ENCODE data around the gene GPR158. TPM values are rescaled to one million over a fixed set of nuclear protein-coding genes. Genes with fewer than 3 reads are reported as not detected.

Gene GPR158
- polyA plus RNA-seq, 4 donors = 0.24 to 0.33 TPM; not detected in 2

DNA sequence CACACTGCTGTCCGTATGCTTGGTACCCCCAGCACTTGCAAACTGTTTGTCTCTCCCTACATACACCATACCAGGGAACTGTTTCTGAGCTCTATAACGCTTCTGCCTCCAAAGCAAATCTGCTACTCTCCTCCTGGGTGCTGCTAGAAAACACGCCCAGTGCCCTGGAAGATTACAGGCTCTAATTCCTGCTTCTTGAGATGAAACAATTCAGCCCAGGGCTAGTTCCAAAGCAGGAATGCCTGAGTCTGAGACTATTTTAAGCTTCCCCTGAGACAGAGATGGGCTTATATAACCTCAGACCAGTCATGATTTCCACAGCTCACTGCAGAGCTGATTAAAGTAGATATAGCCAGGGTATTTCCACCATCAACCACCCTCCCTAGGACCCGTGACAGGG is 327.1 kb downstream of the GPR158 start:
- H3K36me3 ChIP-seq (ENCODE audit: control insufficient read depth in 3 of 3, insufficient read depth in 2 of 3, low read depth in 1 of 3, low read length in 3 of 3) = no peaks in the 10 kb centered on the region
- DNase-seq (no peak), FAIRE-seq (no peak)
- no peaks in the 10 kb centered on the region for H3K4me1 ChIP-seq (ENCODE audit: control insufficient read depth in 3 of 3, insufficient read depth in 2 of 3, low read depth in 1 of 3, low read length in 2 of 3)
- H3K4me3 ChIP-seq (ENCODE audit: low read depth in 1 of 3, low read length in 3 of 3) = no peak overlapping the region
- no peaks in the 10 kb centered on the region for H3K9me3 ChIP-seq (ENCODE audit: control insufficient read depth in 2 of 2, insufficient read depth in 1 of 2, low read depth in 1 of 2, low read length in 1 of 2)
- no peaks in the 10 kb centered on the region for H3K27me3 ChIP-seq (ENCODE audit: control insufficient read depth in 3 of 3, insufficient read depth in 3 of 3, low read length in 3 of 3)
- 58 to 64% (median 59%) methylated on average over 4 of the region's 4 CpGs for WGBS, 3 donors
- no peak overlapping the region for H3K27ac ChIP-seq (ENCODE audit: low read depth in 1 of 3, low read length in 2 of 3)

DNA sequence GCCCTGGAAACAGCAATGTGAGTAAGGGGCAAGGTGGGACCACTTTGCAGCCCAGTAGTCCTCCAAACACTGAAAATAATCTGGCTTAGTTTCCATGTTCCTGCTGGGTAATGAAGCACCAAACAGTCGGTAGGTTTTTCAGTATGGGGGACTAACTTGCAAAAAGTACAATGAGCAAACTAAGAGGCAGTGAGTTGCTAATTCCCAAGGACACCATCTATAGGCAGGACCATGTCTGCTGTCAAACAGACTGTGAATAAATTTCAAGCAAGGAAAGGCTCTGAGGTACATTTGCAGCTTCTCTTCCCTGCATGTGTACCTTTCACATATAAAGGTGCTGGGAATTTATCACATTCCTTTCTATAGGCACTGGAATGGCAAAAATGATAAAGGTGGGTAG is 327.7 kb downstream of the GPR158 start:
- WGBS, 3 donors = 48 to 63% (median 52%) methylated on average over 1 of the region's 1 CpG
- H3K27me3 ChIP-seq (ENCODE audit: control insufficient read depth in 3 of 3, insufficient read depth in 3 of 3, low read length in 3 of 3) = no peaks in the 10 kb centered on the region
- H3K36me3 ChIP-seq (ENCODE audit: control insufficient read depth in 3 of 3, insufficient read depth in 2 of 3, low read depth in 1 of 3, low read length in 3 of 3) = no peaks in the 10 kb centered on the region
- no peak overlapping the region for H3K27ac ChIP-seq (ENCODE audit: low read depth in 1 of 3, low read length in 2 of 3)
- DNase-seq (no peak), FAIRE-seq (no peak)
- no peaks in the 10 kb centered on the region for H3K4me1 ChIP-seq (ENCODE audit: control insufficient read depth in 3 of 3, insufficient read depth in 2 of 3, low read depth in 1 of 3, low read length in 2 of 3)
- no peak overlapping the region for H3K4me3 ChIP-seq (ENCODE audit: low read depth in 1 of 3, low read length in 3 of 3)
- H3K9me3 ChIP-seq (ENCODE audit: control insufficient read depth in 2 of 2, insufficient read depth in 1 of 2, low read depth in 1 of 2, low read length in 1 of 2) = no peaks in the 10 kb centered on the region

- Histone ChIP-seq H3K4me1 (ENCODE audit: control insufficient read depth in 3 of 3, insufficient read depth in 2 of 3, low read depth in 1 of 3, low read length in 2 of 3) (no peaks in the 10 kb centered on the region), H3K27ac (ENCODE audit: low read depth in 1 of 3, low read length in 2 of 3) (no peak overlapping the region), H3K9me3 (ENCODE audit: control insufficient read depth in 2 of 2, insufficient read depth in 1 of 2, low read depth in 1 of 2, low read length in 1 of 2) (no peaks in the 10 kb centered on the region), H3K27me3 (ENCODE audit: control insufficient read depth in 3 of 3, insufficient read depth in 3 of 3, low read length in 3 of 3) (no peaks in the 10 kb centered on the region), H3K36me3 (ENCODE audit: control insufficient read depth in 3 of 3, insufficient read depth in 2 of 3, low read depth in 1 of 3, low read length in 3 of 3) (no peaks in the 10 kb centered on the region), H3K4me3 (ENCODE audit: low read depth in 1 of 3, low read length in 3 of 3) (no peak overlapping the region)
- no peak for DNase-seq
- WGBS, 3 donors = 82 to 87% (median 84%) methylated on average over 3 of the region's 3 CpGs
- no peak for FAIRE-seq
These were observed 329.5 kb downstream of the GPR158 start for GRCh38 chr10:25504306-25504705.

GRCh38 chr10:25504838-25505237 is 330.0 kb downstream of the GPR158 start:
- Histone ChIP-seq H3K4me1 (ENCODE audit: control insufficient read depth in 3 of 3, insufficient read depth in 2 of 3, low read depth in 1 of 3, low read length in 2 of 3) (no peaks in the 10 kb centered on the region), H3K36me3 (ENCODE audit: control insufficient read depth in 3 of 3, insufficient read depth in 2 of 3, low read depth in 1 of 3, low read length in 3 of 3) (no peaks in the 10 kb centered on the region), H3K27me3 (ENCODE audit: control insufficient read depth in 3 of 3, insufficient read depth in 3 of 3, low read length in 3 of 3) (no peaks in the 10 kb centered on the region), H3K4me3 (ENCODE audit: low read depth in 1 of 3, low read length in 3 of 3) (no peak overlapping the region), H3K9me3 (ENCODE audit: control insufficient read depth in 2 of 2, insufficient read depth in 1 of 2, low read depth in 1 of 2, low read length in 1 of 2) (no peaks in the 10 kb centered on the region), H3K27ac (ENCODE audit: low read depth in 1 of 3, low read length in 2 of 3) (no peak overlapping the region)
- WGBS, 3 donors = 75 to 87% (median 86%) methylated on average over 3 of the region's 3 CpGs
- DNase-seq (no peak), FAIRE-seq (no peak)

- Histone ChIP-seq H3K9me3 (ENCODE audit: control insufficient read depth in 2 of 2, insufficient read depth in 1 of 2, low read depth in 1 of 2, low read length in 1 of 2) (no peaks in the 10 kb centered on the region), H3K27ac (ENCODE audit: low read depth in 1 of 3, low read length in 2 of 3) (no peak overlapping the region), H3K4me1 (ENCODE audit: control insufficient read depth in 3 of 3, insufficient read depth in 2 of 3, low read depth in 1 of 3, low read length in 2 of 3) (no peaks in the 10 kb centered on the region), H3K36me3 (ENCODE audit: control insufficient read depth in 3 of 3, insufficient read depth in 2 of 3, low read depth in 1 of 3, low read length in 3 of 3) (no peaks in the 10 kb centered on the region), H3K4me3 (ENCODE audit: low read depth in 1 of 3, low read length in 3 of 3) (no peak overlapping the region), H3K27me3 (ENCODE audit: control insufficient read depth in 3 of 3, insufficient read depth in 3 of 3, low read length in 3 of 3) (no peaks in the 10 kb centered on the region)
- DNase-seq (no peak), FAIRE-seq (no peak)
- 63 to 76% (median 74%) methylated on average over 3 of the region's 3 CpGs for WGBS, 3 donors
These were observed 330.7 kb downstream of the GPR158 start for GRCh38 chr10:25505466-25505865.

DNA sequence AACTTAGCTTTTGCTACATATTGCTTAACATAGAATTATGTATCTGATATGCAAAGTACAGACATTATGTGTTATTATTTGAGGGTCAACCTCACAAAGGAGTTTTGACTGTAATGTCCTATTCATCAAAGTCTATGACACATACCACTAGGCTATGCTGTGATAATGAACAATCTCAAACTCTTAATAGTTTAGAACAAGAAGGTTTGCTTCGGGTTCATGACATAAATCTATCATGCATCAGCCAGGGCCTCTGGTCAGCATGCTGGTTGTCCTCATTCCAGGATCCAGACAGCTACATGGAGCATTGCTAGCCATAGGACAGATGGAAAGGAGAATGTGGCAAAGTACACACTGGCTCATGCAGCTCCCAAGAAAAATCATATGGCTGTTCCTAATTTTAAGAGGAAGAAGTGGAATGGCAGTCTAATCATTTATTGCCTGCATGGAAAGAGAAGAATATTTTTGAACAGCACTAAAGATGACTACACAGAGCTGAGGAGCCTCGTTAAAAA is 332.1 kb downstream of the GPR158 start:
- WGBS, 3 donors = 40 to 53% (median 41%) methylated on average over 2 of the region's 2 CpGs
- no peak for FAIRE-seq
- H3K27ac ChIP-seq (ENCODE audit: low read depth in 1 of 3, low read length in 2 of 3) = no peak overlapping the region
- no peaks in the 10 kb centered on the region for H3K27me3 ChIP-seq (ENCODE audit: control insufficient read depth in 3 of 3, insufficient read depth in 3 of 3, low read length in 3 of 3)
- no peak overlapping the region for H3K4me3 ChIP-seq (ENCODE audit: low read depth in 1 of 3, low read length in 3 of 3)
- H3K4me1 ChIP-seq (ENCODE audit: control insufficient read depth in 3 of 3, insufficient read depth in 2 of 3, low read depth in 1 of 3, low read length in 2 of 3) = no peaks in the 10 kb centered on the region
- no peak for DNase-seq
- H3K9me3 ChIP-seq (ENCODE audit: control insufficient read depth in 2 of 2, insufficient read depth in 1 of 2, low read depth in 1 of 2, low read length in 1 of 2) = no peaks in the 10 kb centered on the region
- H3K36me3 ChIP-seq (ENCODE audit: control insufficient read depth in 3 of 3, insufficient read depth in 2 of 3, low read depth in 1 of 3, low read length in 3 of 3) = no peaks in the 10 kb centered on the region

DNA sequence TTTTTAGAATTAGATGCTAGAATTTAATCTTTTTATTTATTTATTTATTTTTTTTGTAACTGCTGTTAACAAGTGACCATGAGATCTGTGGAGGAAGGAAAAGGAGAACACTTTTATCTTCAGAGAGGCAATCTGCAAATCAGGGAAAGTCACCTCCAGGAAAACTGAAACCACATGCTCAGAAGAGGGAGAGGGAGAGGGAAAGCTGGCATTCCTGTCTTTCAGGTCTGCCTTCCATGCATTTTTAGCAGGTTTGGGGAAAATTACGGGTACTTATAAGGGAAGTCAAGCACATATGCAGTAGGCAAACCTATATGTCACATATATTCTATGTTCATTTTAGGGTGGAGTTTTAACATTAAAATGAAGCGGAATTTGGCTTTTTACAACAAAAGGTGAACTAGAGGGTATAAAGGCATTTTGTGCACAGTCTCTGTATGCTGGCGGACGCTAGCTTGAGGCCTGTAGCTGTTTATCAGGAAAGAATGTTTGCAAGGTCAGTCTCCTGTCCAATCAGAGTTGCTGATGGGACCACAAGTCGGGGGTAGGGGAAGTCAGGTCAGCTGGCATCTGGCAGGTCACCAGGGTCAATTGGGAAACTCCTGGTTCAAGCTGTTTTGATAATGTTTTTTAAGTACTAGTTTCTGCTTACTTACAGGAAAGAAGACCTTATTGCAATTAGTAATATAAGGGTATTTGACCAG is 333.5 kb downstream of the GPR158 start:
- H3K27ac ChIP-seq (ENCODE audit: low read depth in 1 of 3, low read length in 2 of 3) = no peak overlapping the region
- H3K4me3 ChIP-seq (ENCODE audit: low read depth in 1 of 3, low read length in 3 of 3) = no peak overlapping the region
- FAIRE-seq (no peak), DNase-seq (no peak)
- H3K4me1 ChIP-seq (ENCODE audit: control insufficient read depth in 3 of 3, insufficient read depth in 2 of 3, low read depth in 1 of 3, low read length in 2 of 3) = no peaks in the 10 kb centered on the region
- no peaks in the 10 kb centered on the region for H3K36me3 ChIP-seq (ENCODE audit: control insufficient read depth in 3 of 3, insufficient read depth in 2 of 3, low read depth in 1 of 3, low read length in 3 of 3)
- no peaks in the 10 kb centered on the region for H3K27me3 ChIP-seq (ENCODE audit: control insufficient read depth in 3 of 3, insufficient read depth in 3 of 3, low read length in 3 of 3)
- H3K9me3 ChIP-seq (ENCODE audit: control insufficient read depth in 2 of 2, insufficient read depth in 1 of 2, low read depth in 1 of 2, low read length in 1 of 2) = no peaks in the 10 kb centered on the region
- WGBS, 3 donors = 58 to 60% (median 59%) methylated on average over 5 of the region's 5 CpGs

DNA sequence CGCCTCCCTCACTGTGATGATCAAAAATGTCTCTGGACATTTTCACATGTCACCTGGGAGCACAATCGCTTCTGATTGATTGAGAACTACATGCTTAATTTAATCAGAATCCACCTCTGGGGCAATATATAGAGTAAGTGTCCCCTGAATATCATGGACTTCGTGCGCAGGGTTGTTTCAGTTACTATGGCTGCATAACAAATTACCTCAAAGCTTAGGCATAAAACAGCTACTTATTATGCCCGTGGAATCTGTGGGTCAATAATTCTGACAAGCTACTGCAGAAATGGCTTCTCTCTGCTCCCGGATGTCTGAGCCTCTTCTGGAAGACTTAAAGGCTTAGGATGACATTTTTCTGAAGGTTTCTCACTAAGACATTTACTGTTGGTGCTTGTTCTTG is 334.4 kb downstream of the GPR158 start:
- no peaks in the 10 kb centered on the region for H3K4me1 ChIP-seq (ENCODE audit: control insufficient read depth in 3 of 3, insufficient read depth in 2 of 3, low read depth in 1 of 3, low read length in 2 of 3)
- FAIRE-seq (no peak), DNase-seq (no peak)
- no peak overlapping the region for H3K4me3 ChIP-seq (ENCODE audit: low read depth in 1 of 3, low read length in 3 of 3)
- no peaks in the 10 kb centered on the region for H3K27me3 ChIP-seq (ENCODE audit: control insufficient read depth in 3 of 3, insufficient read depth in 3 of 3, low read length in 3 of 3)
- H3K36me3 ChIP-seq (ENCODE audit: control insufficient read depth in 3 of 3, insufficient read depth in 2 of 3, low read depth in 1 of 3, low read length in 3 of 3) = no peaks in the 10 kb centered on the region
- WGBS, 3 donors = 71 to 80% (median 73%) methylated on average over 6 of the region's 6 CpGs
- no peak overlapping the region for H3K27ac ChIP-seq (ENCODE audit: low read depth in 1 of 3, low read length in 2 of 3)
- no peaks in the 10 kb centered on the region for H3K9me3 ChIP-seq (ENCODE audit: control insufficient read depth in 2 of 2, insufficient read depth in 1 of 2, low read depth in 1 of 2, low read length in 1 of 2)

DNA sequence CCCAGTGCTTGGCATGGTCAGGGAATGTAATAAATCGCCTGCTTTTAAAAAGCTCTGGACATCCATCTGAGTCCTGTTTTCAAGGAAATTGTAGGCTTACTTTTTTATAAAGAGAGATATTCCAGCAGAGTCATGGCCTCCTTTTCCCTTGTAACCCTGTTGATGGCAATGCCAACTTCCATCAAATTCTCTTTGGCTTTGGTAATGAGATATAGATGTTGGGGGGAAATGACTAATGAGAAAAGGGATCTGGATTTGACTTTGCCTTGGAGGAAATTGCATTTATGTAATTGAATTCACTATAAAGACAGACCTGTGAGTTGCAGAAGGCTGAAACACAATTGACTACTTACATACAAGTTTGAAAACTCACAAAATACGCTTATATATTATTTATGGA is 347.5 kb downstream of the GPR158 start:
- Histone ChIP-seq H3K4me1 (ENCODE audit: control insufficient read depth in 3 of 3, insufficient read depth in 2 of 3, low read depth in 1 of 3, low read length in 2 of 3) (no peaks in the 10 kb centered on the region), H3K9me3 (ENCODE audit: control insufficient read depth in 2 of 2, insufficient read depth in 1 of 2, low read depth in 1 of 2, low read length in 1 of 2) (no peaks in the 10 kb centered on the region), H3K36me3 (ENCODE audit: control insufficient read depth in 3 of 3, insufficient read depth in 2 of 3, low read depth in 1 of 3, low read length in 3 of 3) (no peaks in the 10 kb centered on the region), H3K4me3 (ENCODE audit: low read depth in 1 of 3, low read length in 3 of 3) (no peak overlapping the region), H3K27me3 (ENCODE audit: control insufficient read depth in 3 of 3, insufficient read depth in 3 of 3, low read length in 3 of 3) (no peaks in the 10 kb centered on the region), H3K27ac (ENCODE audit: low read depth in 1 of 3, low read length in 2 of 3) (no peak overlapping the region)
- FAIRE-seq (no peak), DNase-seq (no peak)
- WGBS, 3 donors = 75 to 86% (median 81%) methylated on average over 2 of the region's 2 CpGs
